AG10803 (cell line): Measurements from ENCODE around the gene APLF.
"Not testable (repeated sequence)": the region's sequence is repeated elsewhere in the genome, so short reads cannot be mapped to it uniquely, and the experiment has no call there.

Experiments used
- DNase-seq: peaks from one replicate; pipeline ENCODE4 v3.0.0; 2010; ENCODE audit warnings: low read depth
- H3K4me3 ChIP-seq: 2 replicates; pipeline ENCODE4 v1.5.1; 2011; ENCODE audit warnings: mild to moderate bottlenecking, low read length, control low read depth
- TF ChIP-seq, protein P1 (sequence below): conservative IDR thresholded peaks from 2 replicates; pipeline ENCODE4 v1.5.1; 2011; ENCODE audit warnings: mild to moderate bottlenecking, low read length, control low read depth, inconsistent platforms

APLF gene

DNA sequence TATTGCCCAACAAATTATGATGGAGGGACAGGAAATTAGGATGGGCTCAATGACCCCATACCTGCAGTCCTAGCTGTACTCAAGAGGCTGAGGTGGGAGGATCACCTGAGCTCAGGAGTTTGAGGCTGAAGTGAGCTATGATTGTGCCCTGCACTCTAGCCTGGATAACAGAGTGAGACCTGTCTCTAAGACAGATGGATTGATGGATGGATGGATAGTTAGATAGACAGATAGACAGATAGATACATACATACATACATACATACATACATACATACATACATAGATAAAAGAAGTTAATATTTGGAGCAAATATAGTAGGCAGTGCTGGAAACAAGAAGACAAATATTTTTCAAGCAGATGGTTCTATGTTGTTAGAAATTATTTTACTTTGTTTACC is 97.9 kb downstream of the APLF start:
- no peak for DNase-seq
- H3K4me3 ChIP-seq = no peak overlapping the region
- TF ChIP-seq, protein P1, sequence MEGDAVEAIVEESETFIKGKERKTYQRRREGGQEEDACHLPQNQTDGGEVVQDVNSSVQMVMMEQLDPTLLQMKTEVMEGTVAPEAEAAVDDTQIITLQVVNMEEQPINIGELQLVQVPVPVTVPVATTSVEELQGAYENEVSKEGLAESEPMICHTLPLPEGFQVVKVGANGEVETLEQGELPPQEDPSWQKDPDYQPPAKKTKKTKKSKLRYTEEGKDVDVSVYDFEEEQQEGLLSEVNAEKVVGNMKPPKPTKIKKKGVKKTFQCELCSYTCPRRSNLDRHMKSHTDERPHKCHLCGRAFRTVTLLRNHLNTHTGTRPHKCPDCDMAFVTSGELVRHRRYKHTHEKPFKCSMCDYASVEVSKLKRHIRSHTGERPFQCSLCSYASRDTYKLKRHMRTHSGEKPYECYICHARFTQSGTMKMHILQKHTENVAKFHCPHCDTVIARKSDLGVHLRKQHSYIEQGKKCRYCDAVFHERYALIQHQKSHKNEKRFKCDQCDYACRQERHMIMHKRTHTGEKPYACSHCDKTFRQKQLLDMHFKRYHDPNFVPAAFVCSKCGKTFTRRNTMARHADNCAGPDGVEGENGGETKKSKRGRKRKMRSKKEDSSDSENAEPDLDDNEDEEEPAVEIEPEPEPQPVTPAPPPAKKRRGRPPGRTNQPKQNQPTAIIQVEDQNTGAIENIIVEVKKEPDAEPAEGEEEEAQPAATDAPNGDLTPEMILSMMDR = no peak

DNA sequence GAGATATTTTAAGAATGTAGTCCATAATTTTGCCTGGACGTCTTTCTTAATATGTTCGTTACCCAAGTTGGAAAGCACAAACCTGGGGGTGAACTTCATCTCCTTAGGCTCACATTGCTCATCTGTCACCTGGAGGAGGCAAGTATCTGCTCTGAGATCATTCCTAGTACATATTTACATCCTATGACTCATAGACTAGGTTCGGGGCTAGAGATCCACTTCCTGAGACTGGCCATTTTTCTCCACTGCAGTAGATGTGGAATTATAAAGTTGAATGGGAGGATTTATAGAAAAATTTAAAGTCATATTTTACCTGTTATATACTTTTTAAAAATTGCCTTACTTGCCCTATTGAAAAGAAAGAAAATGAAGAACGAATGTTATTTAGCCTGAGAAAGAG is 98.5 kb downstream of the APLF start:
- no peak overlapping the region for H3K4me3 ChIP-seq
- TF ChIP-seq, protein P1 = no peak
- DNase-seq = no peak

DNA sequence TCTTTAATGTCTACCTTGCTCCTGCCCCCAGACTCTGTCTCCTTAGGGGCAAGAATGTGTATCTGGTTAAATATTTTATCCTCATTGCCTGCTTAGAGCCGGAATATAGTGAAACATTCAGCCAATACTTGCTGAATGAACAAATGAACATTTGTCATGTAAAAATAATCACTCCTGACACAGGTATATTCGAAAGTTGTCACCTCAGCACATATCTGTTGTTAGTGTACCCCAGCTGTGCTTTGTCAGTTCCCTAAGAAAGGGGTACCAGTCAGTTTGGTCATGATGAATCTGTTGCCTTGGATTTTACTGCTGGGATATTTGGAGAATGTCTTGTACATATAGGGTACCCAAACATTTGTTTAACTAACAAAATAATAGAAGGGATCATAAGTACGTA is 99.0 kb downstream of the APLF start:
- TF ChIP-seq, protein P1 = no peak
- no peak overlapping the region for H3K4me3 ChIP-seq
- DNase-seq = no peak

DNA sequence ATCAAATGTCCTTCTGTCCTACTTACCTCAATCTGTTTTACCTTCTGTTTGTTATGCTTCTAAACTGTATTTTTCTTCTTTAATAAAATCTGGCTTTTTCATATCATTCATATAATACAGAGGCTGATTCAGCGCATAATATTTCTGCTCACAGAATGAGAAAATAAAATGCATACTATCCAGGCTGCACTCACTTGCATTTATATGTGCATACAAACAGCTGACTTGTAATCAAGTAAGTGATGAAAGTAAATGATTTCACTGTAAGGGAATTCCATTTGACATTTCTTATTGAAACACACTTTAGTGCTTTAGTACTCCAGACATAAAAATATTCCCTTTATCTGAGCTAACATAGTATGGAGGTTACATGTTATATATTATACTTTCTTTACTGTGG is 100.7 kb downstream of the APLF start:
- TF ChIP-seq, protein P1 = no peak
- no peak overlapping the region for H3K4me3 ChIP-seq
- no peak for DNase-seq

DNA sequence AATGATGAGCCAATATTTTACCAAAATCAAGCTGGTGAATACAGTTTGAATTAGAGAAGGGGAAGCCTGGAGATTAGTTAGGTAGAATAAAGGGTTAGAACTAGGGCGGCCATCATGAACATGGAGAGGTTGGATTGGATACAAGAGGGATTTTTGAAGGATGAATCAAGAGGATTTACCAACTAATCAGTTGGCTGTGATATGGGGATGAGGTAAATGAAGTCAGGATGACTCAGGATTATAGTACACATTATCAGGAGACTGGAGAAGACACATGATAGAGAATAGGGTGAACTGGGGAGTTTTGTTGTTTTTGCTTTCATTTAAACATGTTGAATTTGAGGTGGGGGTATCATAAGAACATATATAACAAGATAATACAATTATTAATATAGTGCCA is 102.2 kb downstream of the APLF start:
- peak; percentile 12 for DNase-seq
- H3K4me3 ChIP-seq = no peak overlapping the region
- TF ChIP-seq, protein P1 = no peak

DNA sequence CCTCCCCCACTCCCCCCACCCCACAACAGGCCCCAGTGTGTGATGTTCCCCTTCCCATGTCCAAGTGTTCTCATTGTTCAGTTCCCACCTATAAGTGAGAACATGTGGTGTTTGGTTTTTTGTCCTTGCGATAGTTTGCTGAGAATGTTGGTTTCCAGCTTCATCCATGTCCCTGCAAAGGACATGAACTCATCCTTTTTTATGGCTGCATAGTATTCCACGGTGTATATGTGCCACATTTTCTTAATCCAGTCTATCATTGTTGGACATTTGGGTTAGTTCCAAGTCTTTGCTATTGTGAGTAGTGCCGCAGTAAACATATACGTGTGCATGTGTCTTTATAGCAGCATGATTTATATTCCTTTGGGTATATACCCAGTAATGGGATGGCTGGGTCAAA is 103.0 kb downstream of the APLF start:
- not testable (repeated sequence) for DNase-seq, H3K4me3 ChIP-seq

DNA sequence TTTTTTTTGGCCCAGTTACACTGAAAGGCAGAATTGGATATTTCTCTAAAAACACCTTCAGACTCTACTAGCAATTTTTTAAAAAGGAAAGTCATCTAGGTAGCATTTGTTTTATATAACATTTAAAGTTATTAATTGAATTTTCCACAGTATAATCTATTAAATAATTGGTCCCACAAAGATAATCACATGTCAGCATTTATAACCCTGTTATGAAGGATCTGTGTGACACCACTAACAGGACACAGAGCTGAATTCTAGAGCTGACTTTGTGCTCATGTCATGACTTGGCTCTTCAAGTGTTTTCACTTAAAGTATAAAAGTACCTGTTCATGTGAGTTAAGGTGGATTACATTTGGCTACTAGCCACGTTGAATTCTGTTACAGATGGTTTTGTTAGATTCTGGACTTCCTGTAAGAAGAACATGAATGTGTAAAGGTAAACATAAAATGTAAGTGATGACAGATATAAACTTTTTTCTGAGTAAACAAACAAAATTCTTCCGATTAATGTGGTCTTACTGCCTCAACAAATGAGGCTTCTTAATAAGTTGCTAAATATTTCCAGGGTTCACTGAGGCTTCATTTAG is 106.9 kb downstream of the APLF start:
- TF ChIP-seq, protein P1 = no peak
- DNase-seq = no peak
- H3K4me3 ChIP-seq = no peak overlapping the region

DNA sequence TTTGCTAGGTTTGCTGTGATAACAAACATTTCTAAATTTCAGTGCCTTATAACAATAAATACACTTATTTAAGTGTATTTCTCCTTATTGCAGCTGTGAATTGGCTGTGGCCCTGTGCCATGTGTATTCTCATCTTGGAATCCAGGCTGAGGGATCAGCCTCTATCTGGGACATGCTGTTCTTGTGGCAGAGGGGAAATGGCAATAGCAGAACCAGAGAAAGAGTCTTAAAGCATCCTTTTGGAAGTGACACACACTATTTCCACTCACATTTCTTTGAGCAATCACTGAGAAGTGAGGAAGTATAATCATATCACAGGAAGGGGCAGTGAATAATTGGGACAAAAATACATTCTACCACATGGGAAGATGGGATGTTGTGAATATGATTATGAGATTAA is 109.8 kb downstream of the APLF start:
- H3K4me3 ChIP-seq = no peak overlapping the region
- TF ChIP-seq, protein P1 = no peak
- no peak for DNase-seq
